HG03280 (cell line): ENCODE measurements around the gene GNGT2.

ENCODE experiments used
- ATAC-seq: cut with Tn5 transposase; IDR thresholded peaks from one replicate; pipeline ENCODE4 v1.9.1; 2021; ENCODE audit warnings: mild to moderate bottlenecking, moderate library complexity; ENCODE audit not compliant: unreplicated experiment

GNGT2 gene

DNA sequence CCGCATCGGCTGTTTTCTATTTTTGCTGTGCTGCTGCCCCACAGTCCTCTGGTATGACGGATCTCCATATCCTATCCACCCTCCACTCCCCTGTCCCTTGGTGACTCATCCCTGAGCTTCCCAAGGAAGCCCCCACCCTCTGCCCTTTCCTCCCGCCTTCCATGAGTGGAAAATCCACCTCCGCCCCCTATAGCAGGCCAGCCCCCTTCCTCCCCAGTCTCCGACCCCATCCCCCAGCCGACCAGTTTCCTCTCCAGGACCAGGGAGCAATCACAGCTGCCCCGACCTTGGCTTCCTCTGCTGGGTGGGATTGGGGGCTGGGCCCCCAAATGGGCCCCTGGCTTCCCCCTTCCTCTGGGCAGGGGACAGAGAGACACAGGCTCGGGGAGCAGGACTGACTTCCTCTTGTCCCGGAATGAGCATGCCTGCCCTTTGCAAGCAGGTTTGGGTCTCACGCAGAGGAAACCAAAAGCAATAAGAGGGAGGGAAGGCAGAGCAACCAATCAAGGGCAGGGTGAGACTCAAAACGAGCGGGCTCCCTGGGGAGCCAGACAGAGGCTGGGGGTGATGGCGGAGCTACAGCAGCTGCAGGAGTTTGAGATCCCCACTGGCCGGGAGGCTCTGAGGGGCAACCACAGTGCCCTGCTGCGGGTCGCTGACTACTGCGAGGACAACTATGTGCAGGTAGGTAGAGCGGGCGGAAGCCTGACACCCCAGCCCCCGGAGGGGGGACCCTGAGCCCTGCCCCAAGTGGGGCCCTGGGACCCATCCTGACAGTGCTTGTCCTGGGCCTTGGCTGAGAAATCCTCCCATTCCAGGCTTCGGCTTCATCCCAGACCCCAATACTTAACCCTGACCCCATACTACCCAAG is at the start of gene GNGT2, which contains the start of gene ABI3:
GNGT2 (minus strand) TSS at position 417 of the 872 bp plus-strand sequence. CDS start 3,152 bp downstream, outside the sequence.
ABI3 (plus strand) TSS at position 550 of the 872 bp plus-strand sequence; CDS start at position 568, 18 bp downstream.
- ATAC-seq = peak; percentile 85

DNA sequence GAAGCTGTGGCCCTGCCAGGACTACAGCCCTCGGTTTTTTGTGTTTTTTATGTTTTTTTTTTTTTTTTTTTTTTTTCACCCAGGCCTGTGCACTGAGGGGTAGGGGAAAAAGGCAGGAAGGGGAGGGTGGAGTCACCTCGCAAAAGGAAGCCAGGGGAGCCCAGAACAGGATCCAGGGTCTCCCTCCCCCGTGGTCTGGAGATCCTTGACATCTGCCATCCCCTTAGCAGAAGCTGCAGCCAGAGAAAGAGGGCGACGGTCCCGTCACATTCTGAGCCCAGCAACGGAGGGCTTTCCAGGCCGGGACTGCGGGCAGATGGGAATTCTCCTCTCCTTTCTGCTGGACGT is 49.3 kb upstream of the GNGT2 start:
- ATAC-seq = no peak

DNA sequence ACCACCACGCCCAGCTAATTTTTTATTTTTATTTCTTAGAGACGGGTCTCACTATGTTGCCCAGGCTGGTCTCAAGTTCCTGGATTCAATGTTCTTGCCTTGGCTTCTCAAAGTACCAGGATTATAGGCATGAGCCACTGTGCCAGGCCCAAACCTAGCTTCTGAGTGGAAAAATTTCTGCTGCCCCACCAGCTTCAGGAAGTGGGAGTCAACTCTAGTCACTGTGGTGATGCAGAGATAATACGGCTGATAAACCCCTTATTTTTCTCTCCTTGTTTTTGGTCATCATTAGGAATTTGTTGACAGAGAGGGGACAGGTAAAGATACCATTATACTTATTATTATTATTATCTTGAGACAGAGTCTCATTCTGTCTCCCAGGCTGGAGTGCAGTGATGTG is 48.0 kb upstream of the GNGT2 start:
- no peak for ATAC-seq

DNA sequence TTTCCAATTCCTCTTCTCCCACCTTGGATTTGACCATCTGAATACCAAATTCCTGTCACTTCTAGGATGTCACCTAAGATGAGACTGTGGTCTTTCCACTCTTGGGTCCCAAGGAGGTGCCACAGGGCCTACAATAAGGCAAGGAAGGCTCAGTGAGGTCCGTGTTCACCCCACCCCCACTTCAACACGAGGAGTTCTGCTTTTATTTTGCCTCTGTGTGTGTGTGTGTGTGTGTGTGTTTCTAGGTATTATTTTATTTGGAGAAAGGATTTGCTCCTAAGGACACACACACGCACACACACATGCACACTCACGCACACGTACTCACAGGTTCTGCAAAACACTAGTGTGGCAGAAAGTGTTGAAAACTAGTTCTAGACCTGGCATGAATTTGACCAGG is 44.8 kb upstream of the GNGT2 start:
- ATAC-seq = no peak

DNA sequence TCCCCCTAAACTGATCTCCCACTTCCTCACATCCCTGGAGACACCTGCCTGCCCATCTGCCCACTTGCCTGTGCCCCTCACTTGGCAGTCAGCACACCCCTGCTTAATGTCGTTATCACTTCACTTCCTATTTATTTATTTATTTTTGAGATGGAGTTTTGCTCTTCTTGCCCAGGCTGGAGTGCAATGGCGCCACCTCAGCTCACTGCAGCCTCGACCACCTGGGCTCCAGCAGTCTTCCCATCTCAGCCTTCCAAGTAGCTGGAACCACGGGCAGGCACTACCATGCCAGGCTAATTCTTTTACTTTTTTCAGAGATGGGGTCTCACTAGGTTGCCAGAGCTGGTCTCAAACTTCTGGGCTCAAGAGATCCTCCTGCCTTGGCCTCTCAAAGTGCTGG is 43.7 kb upstream of the GNGT2 start:
- ATAC-seq = no peak

DNA sequence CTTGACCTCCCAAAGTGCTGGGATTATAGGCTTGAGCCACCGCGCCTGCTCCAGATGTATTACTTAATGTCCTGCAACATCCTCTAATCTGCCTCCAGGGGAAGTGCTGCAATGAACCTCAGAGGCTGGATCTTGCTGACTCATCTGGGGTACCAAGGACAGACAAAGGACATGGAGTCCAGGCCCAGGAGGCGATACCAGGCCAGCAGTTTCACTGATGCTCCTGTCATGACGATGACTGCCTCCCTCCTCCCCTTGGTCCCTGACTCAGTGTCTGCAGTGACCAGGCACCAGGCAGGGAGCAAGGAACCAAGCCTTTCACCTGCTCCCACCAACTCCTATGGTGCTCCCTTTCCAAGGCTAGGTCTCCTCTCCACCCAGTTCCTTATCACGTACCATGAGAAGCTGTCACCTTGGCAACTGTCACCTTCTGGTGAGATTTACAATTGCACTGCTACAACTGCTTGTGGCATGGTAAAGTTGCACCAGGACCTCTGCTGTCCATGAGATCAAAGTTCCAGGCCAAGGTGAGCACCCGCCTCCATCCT is 41.8 kb upstream of the GNGT2 start:
- no peak for ATAC-seq

DNA sequence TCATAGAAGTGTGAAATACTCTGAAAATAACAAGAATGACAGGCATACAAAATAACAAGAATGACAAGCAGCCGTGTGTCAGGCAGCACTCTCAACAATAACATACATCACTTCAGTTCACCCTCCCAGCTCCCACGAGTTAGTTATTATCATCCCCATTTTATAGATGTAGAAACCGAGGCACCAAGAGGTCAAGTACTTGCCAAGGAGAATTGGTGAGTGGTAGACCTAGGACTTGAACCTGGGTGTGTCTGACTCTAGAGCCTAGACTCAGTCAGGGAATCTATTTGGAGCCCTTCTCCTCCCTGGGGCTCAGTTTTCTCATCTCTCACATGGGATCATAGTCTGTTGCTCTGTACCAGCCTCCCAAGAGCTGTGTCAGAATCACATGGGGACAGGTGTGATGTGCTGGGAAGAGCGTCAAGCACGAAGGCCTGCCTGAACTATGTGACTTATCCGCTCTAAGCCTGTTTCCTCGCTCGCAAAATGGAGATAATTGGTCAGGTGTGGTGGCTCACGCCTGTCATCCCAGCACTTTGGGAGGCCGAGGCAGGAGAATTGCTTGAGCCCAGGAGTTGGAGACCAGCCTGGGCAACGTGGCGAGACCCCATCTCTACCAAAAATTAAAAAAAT is 39.6 kb upstream of the GNGT2 start:
- ATAC-seq = no peak

DNA sequence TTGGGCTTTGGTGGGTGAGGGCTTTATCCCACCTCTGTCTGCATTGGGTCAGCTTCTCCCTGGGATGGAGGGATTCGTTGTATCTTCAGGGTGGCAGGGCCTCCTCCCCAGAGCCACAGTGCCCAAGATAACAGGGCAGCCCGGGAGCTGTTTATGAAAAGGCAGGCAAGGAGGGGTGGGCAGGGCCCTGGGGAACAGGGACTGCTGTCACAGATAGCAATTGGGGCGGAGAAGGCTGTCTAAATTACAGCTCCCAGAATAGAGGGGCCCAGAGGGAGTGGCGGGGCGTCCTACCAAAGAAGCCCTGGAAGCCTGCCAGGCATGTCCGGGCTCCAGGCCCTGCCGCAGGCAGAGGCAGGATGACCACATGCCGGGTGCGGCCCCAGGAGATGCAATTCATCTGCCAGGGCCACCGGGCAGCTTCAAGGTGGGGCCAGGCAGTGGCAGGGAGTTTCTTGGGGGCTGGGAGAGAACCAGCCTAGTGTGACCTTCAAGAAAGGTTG is 39.0 kb upstream of the GNGT2 start:
- no peak for ATAC-seq

DNA sequence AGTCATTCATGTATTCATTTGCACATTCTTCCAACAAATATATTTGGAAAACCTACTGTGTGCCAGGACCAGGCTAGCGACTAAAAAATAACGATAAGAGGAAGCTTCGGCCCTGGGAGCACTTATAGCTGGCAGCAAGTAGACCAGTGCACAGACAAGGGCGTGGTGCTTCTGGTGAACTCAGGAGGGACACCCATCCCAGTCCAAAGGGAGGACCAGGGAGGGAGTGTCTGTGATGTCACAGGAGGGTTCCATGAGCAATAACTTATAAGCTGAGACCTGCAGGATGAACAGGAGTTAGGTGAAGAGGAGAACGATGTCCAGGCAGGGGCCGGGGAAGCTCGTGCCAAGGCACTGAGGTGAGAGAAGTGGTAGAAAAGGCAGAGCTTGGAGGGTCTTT is 37.6 kb upstream of the GNGT2 start:
- no peak for ATAC-seq

DNA sequence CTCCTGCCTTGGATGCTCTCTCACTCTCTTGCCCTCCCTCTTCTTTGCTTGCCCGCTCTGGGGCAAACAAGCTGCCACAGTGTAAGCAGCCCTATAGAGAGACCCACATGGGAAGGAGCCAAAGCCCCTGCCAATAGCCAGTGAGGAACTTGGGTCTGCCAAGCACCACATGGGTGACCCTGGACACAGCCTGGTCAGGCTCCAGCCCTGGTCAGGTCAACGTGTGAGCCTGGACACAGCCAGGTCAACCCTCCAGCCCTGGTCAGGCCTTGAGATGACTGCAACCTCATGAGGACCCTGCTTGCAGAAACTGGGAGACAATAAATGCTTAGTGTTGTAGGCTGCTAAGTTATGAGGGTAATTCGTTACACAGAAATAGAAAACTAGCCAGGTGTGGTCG is 34.5 kb upstream of the GNGT2 start:
- no peak for ATAC-seq

DNA sequence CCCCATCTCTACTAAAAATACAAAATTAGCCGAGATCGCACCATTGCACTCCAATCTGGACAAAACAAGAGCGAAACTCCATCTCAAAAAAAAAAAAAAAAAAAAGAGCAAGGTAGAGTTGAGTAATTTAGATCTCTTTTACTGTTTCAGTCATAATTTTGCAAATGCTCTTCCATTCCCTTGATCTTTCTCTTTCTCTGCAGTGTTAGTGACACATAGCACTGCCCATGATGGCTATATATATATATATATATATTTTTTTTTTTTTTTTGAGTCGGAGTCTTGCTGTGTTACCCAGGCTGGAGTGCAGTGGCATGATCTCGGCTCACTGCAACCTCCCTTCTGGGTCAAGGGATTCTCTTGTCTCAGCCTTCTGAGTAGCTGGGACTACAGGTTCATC is 32.4 kb upstream of the GNGT2 start:
- ATAC-seq = no peak

DNA sequence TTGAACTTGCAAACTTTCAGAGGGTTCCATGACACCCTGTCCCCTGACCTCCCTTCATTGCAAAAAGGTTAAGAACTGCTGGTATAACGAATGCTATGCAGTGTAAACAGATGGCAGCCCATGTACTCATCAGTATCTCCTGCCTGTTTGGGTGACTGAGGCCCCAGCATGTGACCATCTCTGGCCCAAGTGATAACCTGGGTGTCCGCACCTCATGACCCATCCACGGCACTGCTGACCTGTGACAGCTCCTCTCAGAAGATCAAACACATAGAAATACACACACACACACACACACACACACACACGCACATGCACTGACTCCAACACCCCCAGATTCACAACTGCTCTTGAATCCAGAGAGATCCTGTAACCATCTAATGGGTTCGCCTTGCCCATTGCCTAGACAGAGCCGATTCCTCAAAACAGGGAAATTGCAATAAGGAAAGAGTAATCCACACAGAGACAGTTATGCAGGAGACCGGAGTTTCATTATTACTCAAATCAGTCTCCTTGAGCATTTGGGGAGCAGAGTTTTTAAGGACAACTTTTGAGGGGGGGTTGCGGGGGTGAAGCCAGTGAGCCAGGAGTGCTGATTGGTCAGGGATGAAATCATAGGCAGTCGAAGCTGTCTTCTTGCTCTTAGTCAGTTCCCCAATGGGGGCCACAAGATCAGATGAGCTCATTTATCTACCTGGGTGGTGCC is 31.5 kb upstream of the GNGT2 start:
- ATAC-seq = no peak

DNA sequence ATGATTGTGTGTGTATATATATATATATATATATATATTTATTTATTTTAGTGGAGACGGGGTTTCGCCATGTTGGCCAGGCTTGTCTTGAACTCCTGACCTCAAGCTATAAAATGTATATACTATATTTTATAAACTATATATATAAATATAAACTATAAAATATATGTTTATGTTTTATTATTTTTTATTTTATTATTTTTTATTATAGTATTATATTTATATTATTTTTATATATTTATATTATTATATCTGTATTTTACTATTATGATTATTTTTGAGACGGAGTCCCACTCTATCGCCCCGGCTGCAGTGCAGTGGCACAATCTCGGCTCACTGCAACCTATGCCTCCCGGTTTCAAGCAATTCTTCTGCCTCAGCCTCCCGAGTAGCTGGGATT is 30.7 kb upstream of the GNGT2 start:
- ATAC-seq = no peak

DNA sequence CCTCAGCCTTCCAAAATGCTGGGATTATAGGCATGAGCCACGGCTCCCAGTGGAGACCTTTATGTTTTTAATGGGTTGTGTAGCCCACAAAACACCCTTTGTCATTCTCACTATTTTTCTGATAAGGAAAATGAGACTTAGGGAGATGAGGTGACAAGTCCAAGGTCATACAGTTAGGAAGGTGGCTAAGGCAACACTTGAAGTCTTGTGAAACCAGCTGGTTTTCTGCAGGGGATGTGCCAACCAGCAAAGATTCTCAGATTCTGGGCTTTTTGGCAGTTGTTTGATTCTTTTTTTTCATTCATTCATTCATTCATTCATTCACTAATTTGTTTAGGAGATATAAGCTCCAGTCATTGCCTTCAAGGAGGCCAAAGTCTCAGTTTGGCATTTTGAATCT is 30.2 kb upstream of the GNGT2 start:
- no peak for ATAC-seq

DNA sequence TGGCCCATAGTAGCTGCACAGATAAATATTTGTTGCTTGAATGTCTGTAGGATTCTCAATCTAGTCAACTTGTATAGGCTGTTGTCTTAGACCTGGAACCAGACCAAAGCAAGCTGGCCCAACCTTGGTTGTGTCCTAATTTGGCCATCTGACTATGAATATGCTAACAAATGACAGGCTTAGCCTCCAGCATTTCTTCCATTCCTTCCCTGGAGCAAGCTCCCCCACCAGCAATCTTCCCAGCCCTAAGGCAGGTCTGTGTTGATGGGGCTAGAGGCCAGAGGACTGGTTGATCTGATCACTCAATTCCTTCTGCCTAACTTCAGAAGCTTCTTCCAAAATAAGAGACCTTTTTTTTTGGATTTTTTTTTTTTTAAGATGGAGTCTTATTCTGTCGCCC is 29.6 kb upstream of the GNGT2 start:
- ATAC-seq = no peak

DNA sequence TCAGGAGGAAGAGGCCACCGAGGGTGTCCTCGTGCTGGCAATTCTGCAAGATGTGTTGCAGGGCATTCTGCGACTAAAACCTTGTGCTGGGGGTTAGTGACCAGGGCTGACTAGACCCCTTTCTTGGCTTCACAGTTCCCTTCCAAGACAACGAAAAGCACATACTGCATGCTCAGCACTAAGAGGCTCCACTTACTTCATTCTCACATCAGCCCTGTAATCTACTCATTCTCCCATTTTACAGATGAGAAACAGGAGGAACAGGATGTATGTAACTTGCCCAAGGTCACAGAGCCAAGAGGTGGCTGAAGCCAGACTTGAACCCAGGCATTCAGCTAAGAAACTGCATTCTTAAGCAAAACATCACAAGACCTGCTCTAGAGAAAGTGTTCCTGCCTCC is 25.5 kb upstream of the GNGT2 start:
- no peak for ATAC-seq

DNA sequence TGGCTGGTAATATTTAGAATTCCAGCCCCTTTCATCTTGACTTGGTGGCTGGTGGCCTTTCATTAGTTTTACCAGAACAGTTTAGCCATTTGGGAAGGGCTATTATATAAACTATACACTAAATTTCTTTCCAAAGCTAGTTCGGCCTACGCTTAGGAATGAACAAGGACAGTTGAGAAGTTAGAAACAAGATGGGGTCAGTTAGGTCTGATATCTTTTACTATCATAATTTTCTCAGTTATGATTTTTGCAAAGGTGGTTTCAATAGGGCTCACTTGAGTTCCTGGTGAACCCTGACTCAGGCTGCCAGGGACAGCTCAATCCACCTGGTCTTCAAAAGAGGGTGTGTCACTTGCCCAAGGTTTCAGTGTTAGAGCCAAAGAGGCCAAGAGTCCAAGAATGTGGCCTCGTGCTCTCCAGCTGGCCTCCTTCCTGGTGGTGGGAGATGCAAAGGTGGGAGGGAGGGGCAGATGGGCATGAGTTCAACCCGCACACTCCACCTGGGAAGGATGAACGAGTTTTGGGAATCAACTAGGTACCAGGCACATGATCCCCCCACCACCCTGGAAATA is 24.2 kb upstream of the GNGT2 start:
- no peak for ATAC-seq

DNA sequence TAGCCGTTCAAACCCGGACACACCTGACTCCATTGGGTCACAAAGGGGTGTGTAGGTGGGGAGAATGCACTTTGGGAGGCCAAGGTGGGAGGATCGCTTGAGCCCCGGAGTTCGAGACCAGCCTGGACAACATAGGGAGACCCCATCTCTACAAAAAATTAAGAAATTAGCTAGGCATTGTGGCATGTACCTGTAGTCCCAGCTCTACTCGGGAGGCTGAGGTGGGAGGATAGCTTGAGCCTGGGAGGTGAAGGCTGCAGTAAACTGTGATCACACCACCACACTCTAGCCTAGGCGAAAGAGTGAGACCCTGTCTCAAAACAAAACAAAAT is 21.2 kb upstream of the GNGT2 start:
- no peak for ATAC-seq

DNA sequence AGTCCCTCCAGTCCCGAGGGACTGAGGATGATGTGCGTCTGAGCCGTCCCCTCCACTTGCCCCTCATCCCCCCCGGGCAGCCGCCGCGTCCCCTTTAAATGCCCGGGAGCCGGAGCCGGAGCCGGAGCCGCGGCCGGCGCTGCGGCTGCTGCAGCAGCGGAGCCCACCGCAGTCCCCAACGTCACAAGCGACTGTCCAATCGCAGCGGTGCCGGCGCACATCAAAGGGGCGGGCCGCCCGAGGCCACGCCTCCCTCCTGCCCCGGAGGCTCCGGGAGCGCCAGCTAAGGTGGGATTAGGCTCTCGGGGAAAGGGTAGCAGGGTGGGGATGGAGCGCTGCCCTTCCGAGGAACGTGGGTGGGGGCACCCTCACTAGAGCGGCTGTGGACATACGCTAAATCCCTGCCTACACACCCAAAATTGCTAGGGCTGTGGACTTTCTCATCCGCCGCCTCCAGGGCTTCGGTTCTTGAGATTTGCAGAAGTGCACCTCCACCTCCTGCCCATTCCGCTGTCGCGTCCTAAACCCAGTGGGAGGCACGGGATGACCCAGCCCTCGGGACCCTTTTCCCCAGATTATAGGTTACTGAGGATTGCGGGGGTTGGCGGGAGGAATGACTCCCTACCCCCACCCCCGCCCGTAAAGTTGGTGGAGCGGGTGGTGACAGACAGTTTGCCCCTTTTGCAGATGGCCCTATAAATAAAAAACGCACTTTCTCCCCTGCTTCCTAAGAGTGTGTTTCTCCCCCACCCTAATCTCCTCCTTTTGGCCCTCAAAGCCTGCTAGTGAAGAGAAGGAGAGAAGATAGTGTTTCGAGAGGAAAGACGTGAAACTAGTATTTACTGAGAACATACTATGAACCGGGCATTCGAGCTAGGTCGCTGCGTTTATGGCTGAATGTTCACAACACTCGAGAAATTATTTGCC is 20.5 kb upstream of the GNGT2 start, which contains the start of gene PHOSPHO1:
PHOSPHO1 (minus strand) TSS at position 152 of the 927 bp plus-strand sequence. CDS start 4,096 bp downstream, outside the sequence.
- ATAC-seq = peak; percentile 89
